ENCODE data around the gene ERICH6B. TPM values are rescaled to one million over a fixed set of nuclear protein-coding genes. Genes with fewer than 3 reads are reported as not detected.

The ERICH6B gene
- total and polyA plus RNA-seq, 2 of the 8 experiments (the other 6 are each of a cell fraction or from before 2014, with no cell fraction given), result not detected

GRCh38 chr13:45604892-45605291 lies 10.6 kb downstream of the ERICH6B start:
- no peak overlapping the region for H4K5ac ChIP-seq (ENCODE audit: insufficient read length, low read depth, low read length)
- H2BK120ac ChIP-seq (replicated peaks; ENCODE audit: low read depth, low read length), result no peak overlapping the region
- H3K4me2 ChIP-seq (ENCODE audit: insufficient read depth in 1 of 2, low read depth in 2 of 2, low read length in 2 of 2), result no peak overlapping the region
- no peaks in the 10 kb centered on the region for H3K9me3 ChIP-seq (ENCODE audit: insufficient read depth in 2 of 2, low read depth in 1 of 2, low read length in 1 of 2)
- no peak overlapping the region for H2AK5ac ChIP-seq (ENCODE audit: low read depth, low read length)
- H3K18ac ChIP-seq (ENCODE audit: extremely low read depth, low read length), result no peak overlapping the region
- no peak overlapping the region for H3K56ac ChIP-seq (replicated peaks; ENCODE audit: insufficient read length, low read depth, low read length)
- no peaks in the 10 kb centered on the region for H3K36me3 ChIP-seq (ENCODE audit: control insufficient read depth in 2 of 4, insufficient read depth in 4 of 4, low read length in 3 of 4)
- no peak overlapping the region for H3K27ac ChIP-seq (ENCODE audit: low read depth, low read length)
- H2BK5ac ChIP-seq (ENCODE audit: low read depth, low read length), result no peak overlapping the region
- no peak overlapping the region for H3K23ac ChIP-seq (ENCODE audit: insufficient read length)
- H3K4ac ChIP-seq (replicated peaks; ENCODE audit: insufficient read length, low read depth, low read length), result no peak overlapping the region
- ChIA-PET POLR2A (ENCODE audit: partially characterized antibody) (interaction anchor here (0.6 kb wide), 1 partner anchor 599 kb away, joined by 3 read pairs; no protein-coding TSS in a partner anchor), CTCF (ENCODE audit: partially characterized antibody) (interaction anchor here (0.7 to 1.2 kb wide), 4 partner anchors 17 to 124 kb away, joined by 3 to 4 read pairs (median 3); no protein-coding TSS in a partner anchor)
- no peak overlapping the region for H2AFZ ChIP-seq (ENCODE audit: low read length)
- no peaks in the 10 kb centered on the region for H3K4me1 ChIP-seq (replicated peaks in 1 of 4; ENCODE audit: control insufficient read depth in 3 of 4, insufficient read depth in 4 of 4, low read length in 3 of 4)
- WGBS, 2 experiments (ENCODE audit: extremely low coverage in 1 of 2, insufficient coverage in 1 of 2, insufficient read length in 1 of 2, insufficient replicate concordance in 2 of 2, low coverage in 1 of 2, low lambda C conversion rate in 2 of 2, missing lambda C conversion rate in 1 of 2), result 76% methylated on average over 4 of the region's 4 CpGs; no CpG with 5 or more reads in 1 of the 2 experiments
- no peak overlapping the region for H4K8ac ChIP-seq (ENCODE audit: extremely low read depth, insufficient read depth, low read length)
- no peak overlapping the region for H3K14ac ChIP-seq (ENCODE audit: insufficient read length)
- H4K20me1 ChIP-seq (replicated peaks in 1 of 2; ENCODE audit: control insufficient read depth in 1 of 2, insufficient read depth in 2 of 2, low read length in 2 of 2), result no peaks in the 10 kb centered on the region
- no peak overlapping the region for H3K9ac ChIP-seq (replicated peaks in 1 of 4; ENCODE audit: extremely low read depth in 1 of 4, low read depth in 3 of 4, low read length in 3 of 4)
- no peak overlapping the region for H4K91ac ChIP-seq (replicated peaks; ENCODE audit: insufficient read length, low read length)
- H3K23me2 ChIP-seq (ENCODE audit: low read depth, low read length), result no peaks in the 10 kb centered on the region
- TF ChIP-seq CHD2 (IDR thresholded peaks at IDR 0.05; ENCODE audit: low read length) (no peak), RFX5 (IDR thresholded peaks at IDR 0.05; ENCODE audit: borderline replicate concordance, low read depth, low read length) (no peak)
- H3K4me3 ChIP-seq (ENCODE audit: extremely low read depth in 1 of 4, insufficient read depth in 2 of 4, low read depth in 3 of 4, low read length in 4 of 4), result no peak overlapping the region
- H3K79me1 ChIP-seq (ENCODE audit: low read depth, low read length), result no peaks in the 10 kb centered on the region
- no peak for FAIRE-seq
- H2BK15ac ChIP-seq (ENCODE audit: low read length), result no peak overlapping the region
- H2BK12ac ChIP-seq (ENCODE audit: low read depth, low read length), result no peak overlapping the region
- no peak for DNase-seq (ENCODE audit: low read depth in 1 of 2, low spot score in 2 of 2)
- no peaks in the 10 kb centered on the region for H3K79me2 ChIP-seq (ENCODE audit: control insufficient read depth in 1 of 2, insufficient read depth in 2 of 2, low read length in 2 of 2)
- H2BK20ac ChIP-seq (ENCODE audit: low read length), result no peak overlapping the region
- H3K27me3 ChIP-seq (replicated peaks in 1 of 4; ENCODE audit: control insufficient read depth in 3 of 4, extremely low read depth in 1 of 4, insufficient read depth in 3 of 4, low read length in 3 of 4), result no peaks in the 10 kb centered on the region
